H4 (cell line): ENCODE results near the gene ARL11. TPM values are rescaled to one million over a fixed set of nuclear protein-coding genes. Genes with fewer than 3 reads are reported as not detected.

Experiments used
- DNase-seq: peaks from one replicate; pipeline ENCODE4 v3.0.0-alpha.2; 2015; ENCODE audit warnings: low spot score
- total RNA-seq: library from RNA; depleted of rRNA; stranded (reverse); fragments of >200 nt; shearing (Covaris generic); gene quantifications from 2 replicates; pipeline ENCODE4 v1.2.3, GENCODE V29; 2014

Gene ARL11
- total RNA-seq, 1 experiment from 2014 or later, result not detected

- DNase-seq, result peak; percentile 39
These were observed 21.1 kb downstream of the ARL11 start for GRCh38 chr13:49649244-49649962.

- no peak for DNase-seq
These were observed 21.6 kb downstream of the ARL11 start for GRCh38 chr13:49649963-49650312.

GRCh38 chr13:49651570-49652354 lies 23.5 kb downstream of the ARL11 start:
- DNase-seq, result no peak

GRCh38 chr13:49652355-49653305 lies 24.3 kb downstream of the ARL11 start:
- DNase-seq, result no peak

GRCh38 chr13:49653478-49653877 lies 25.2 kb downstream of the ARL11 start:
- no peak for DNase-seq

GRCh38 chr13:49654011-49654410 lies 25.7 kb downstream of the ARL11 start:
- no peak for DNase-seq

GRCh38 chr13:49655906-49656305 lies 27.6 kb downstream of the ARL11 start:
- no peak for DNase-seq

GRCh38 chr13:49657241-49657641 lies 28.9 kb downstream of the ARL11 start:
- no peak for DNase-seq

- no peak for DNase-seq
These were observed 36.3 kb downstream of the ARL11 start for GRCh38 chr13:49664606-49665005.

GRCh38 chr13:49667773-49668172 lies 39.5 kb downstream of the ARL11 start:
- DNase-seq, result no peak

GRCh38 chr13:49669735-49670309 lies 41.5 kb downstream of the ARL11 start:
- DNase-seq, result peak; percentile 71

- no peak for DNase-seq
These were observed 42.5 kb downstream of the ARL11 start for GRCh38 chr13:49670828-49671227.

GRCh38 chr13:49676581-49677298 lies 48.4 kb downstream of the ARL11 start:
- DNase-seq, result no peak

GRCh38 chr13:49678191-49678914 lies 50.0 kb downstream of the ARL11 start:
- no peak for DNase-seq

GRCh38 chr13:49679246-49679645 lies 50.9 kb downstream of the ARL11 start:
- peak; percentile 4 for DNase-seq

GRCh38 chr13:49681842-49682435 lies 53.6 kb downstream of the ARL11 start:
- DNase-seq, result no peak
